Stimulated activated effector memory CD8-positive, alpha-beta T cell treated with anti-CD3 and anti-CD28 coated beads, Interleukin-12 subunit alpha, Interleukin-12 subunit beta, amount 100 ng/mL, for 72 hours (primary cell): ENCODE results near the gene CDH15.

Experiments used
- ATAC-seq: fragments of 150-1000 bp; cut with Tn5 transposase; 2 replicates; pipeline ENCODE4 v1.10.0; 2021
- DNase-seq, 2 donors: peaks; one replicate each; pipeline ENCODE4 v3.0.0; 2021 to 2022; ENCODE audit warnings: low spot score in 2 of 2
- H3K27ac Mint-ChIP-seq: one replicate; pipeline ENCODE4 v1.8.0; 2022; ENCODE audit warnings: mild to moderate bottlenecking, mixed read lengths
- H3K36me3 Mint-ChIP-seq: one replicate; pipeline ENCODE4 v1.8.0; 2022; ENCODE audit warnings: mild to moderate bottlenecking, mixed read lengths
- H3K4me1 Mint-ChIP-seq: one replicate; pipeline ENCODE4 v1.8.0; 2022; ENCODE audit warnings: mixed read lengths
- H3K4me3 Mint-ChIP-seq: one replicate; pipeline ENCODE4 v1.8.0; 2022; ENCODE audit warnings: mild to moderate bottlenecking, mixed read lengths
- H3K9me3 Mint-ChIP-seq: one replicate; pipeline ENCODE4 v1.8.0; 2022; ENCODE audit warnings: mixed read lengths

The CDH15 gene

GRCh38 chr16:89172528-89173173 lies 1.1 kb downstream of the CDH15 start:
- DNase-seq (no peak), ATAC-seq (no peak)
- Mint-ChIP-seq H3K4me3 (no peak overlapping the region), H3K4me1 (peaks cover 9% of the 10 kb centered on the region), H3K9me3 (no peaks in the 10 kb centered on the region), H3K27ac (no peak overlapping the region), H3K36me3 (no peaks in the 10 kb centered on the region)

- H3K9me3 Mint-ChIP-seq = no peaks in the 10 kb centered on the region
- H3K36me3 Mint-ChIP-seq = no peaks in the 10 kb centered on the region
- ATAC-seq = no peak
- H3K27ac Mint-ChIP-seq = no peak overlapping the region
- no peak for DNase-seq
- peaks cover 9% of the 10 kb centered on the region for H3K4me1 Mint-ChIP-seq
- no peak overlapping the region for H3K4me3 Mint-ChIP-seq
These were observed 1.8 kb downstream of the CDH15 start for GRCh38 chr16:89173174-89173921.

GRCh38 chr16:89174055-89174827 lies 2.7 kb downstream of the CDH15 start:
- DNase-seq = no peak
- ATAC-seq = no peak
- H3K27ac Mint-ChIP-seq = no peak overlapping the region
- H3K4me3 Mint-ChIP-seq = no peak overlapping the region
- H3K36me3 Mint-ChIP-seq = no peaks in the 10 kb centered on the region
- H3K4me1 Mint-ChIP-seq = peaks cover 9% of the 10 kb centered on the region
- H3K9me3 Mint-ChIP-seq = no peaks in the 10 kb centered on the region

GRCh38 chr16:89174877-89175276 lies 3.3 kb downstream of the CDH15 start:
- H3K9me3 Mint-ChIP-seq = no peaks in the 10 kb centered on the region
- no peak for DNase-seq

DNA sequence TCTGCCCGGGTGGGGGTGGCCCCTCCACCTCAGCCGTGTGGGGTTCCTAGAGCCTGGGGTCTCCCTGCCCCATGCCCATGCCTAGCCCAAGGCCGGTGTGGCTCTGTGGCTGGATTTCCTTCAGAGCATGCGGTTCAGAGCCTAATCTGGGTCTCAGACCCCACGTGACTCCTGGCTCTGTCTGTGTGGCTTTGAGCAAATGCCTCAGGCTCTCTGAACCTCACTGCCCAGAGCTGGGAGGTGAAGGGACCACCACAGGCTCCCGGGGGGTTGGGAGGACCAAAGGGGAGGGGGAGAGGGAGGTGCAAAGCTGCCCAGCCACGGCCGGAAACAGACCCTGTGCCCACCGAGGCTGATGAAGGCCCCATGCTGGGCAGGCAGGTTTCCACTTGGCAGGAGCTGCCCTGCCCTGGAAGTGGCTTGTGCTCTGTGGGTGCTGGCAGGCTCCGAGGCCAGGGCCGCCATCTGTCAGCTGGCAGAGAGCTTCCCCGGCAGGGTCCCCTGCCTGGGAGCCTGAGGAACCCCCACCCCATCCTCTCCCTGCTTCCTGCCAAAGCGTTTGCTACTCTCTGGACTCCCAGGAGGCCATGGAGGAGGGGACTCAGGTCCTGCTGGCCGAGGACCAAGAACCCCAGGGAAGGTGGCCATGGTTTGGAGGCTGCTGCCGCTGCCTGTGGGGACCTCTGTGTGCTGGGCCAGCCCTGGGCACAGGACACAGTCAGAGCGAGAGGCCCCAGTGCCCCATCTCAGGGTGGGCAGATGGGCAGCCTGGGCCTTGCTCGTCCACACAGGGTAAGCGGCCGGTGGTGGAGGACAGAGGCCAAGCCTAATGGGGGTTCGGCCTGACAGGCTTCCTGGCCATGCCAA lies 4.0 kb downstream of the CDH15 start:
- H3K36me3 Mint-ChIP-seq = no peaks in the 10 kb centered on the region
- peaks cover 6% of the 10 kb centered on the region for H3K4me1 Mint-ChIP-seq
- ATAC-seq (no peak), DNase-seq (no peak)
- H3K4me3 Mint-ChIP-seq = no peak overlapping the region
- H3K27ac Mint-ChIP-seq = no peak overlapping the region
- no peaks in the 10 kb centered on the region for H3K9me3 Mint-ChIP-seq

More at GRCh38 chr16:89174877-89175276, 3.3 kb downstream of the CDH15 start:
- no peak overlapping the region for H3K27ac Mint-ChIP-seq
- no peak overlapping the region for H3K4me3 Mint-ChIP-seq
- H3K4me1 Mint-ChIP-seq = peaks cover 9% of the 10 kb centered on the region
- no peak for ATAC-seq
- H3K36me3 Mint-ChIP-seq = no peaks in the 10 kb centered on the region

GRCh38 chr16:89176147-89176690 lies 4.7 kb downstream of the CDH15 start:
- Mint-ChIP-seq H3K36me3 (no peaks in the 10 kb centered on the region), H3K4me3 (no peak overlapping the region), H3K27ac (no peak overlapping the region), H3K4me1 (no peaks in the 10 kb centered on the region), H3K9me3 (no peaks in the 10 kb centered on the region)
- no peak for ATAC-seq
- no peak for DNase-seq

DNA sequence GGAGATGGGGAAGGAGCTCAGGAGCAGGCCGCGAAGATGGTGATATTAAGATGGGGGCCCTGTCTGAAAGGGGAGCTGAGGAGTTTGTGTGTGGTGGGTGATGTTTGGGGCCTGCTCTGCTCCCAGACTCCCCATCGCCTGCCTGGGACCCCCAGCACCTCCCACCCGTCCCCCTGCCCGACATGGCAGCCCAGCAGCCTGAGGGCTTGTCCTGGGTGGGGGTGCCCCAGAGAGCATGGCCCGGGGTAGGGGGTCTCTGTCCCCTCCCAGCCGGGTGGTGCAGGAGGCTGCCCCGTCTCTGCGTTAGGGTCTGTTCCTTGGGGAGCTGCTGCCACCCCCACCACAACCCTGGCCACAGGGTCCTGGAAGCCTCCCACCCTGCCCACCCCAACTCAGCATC lies 5.2 kb downstream of the CDH15 start:
- no peak overlapping the region for H3K4me3 Mint-ChIP-seq
- peaks cover 3% of the 10 kb centered on the region for H3K36me3 Mint-ChIP-seq
- ATAC-seq (no peak), DNase-seq (no peak)
- H3K27ac Mint-ChIP-seq = no peak overlapping the region
- no peaks in the 10 kb centered on the region for H3K4me1 Mint-ChIP-seq
- H3K9me3 Mint-ChIP-seq = no peaks in the 10 kb centered on the region

GRCh38 chr16:89177501-89177900 lies 6.0 kb downstream of the CDH15 start:
- Mint-ChIP-seq H3K9me3 (no peaks in the 10 kb centered on the region), H3K4me3 (no peak overlapping the region), H3K36me3 (peaks cover 6% of the 10 kb centered on the region), H3K4me1 (no peaks in the 10 kb centered on the region), H3K27ac (no peak overlapping the region)
- DNase-seq (no peak), ATAC-seq (no peak)

- Mint-ChIP-seq H3K4me3 (no peak overlapping the region), H3K4me1 (no peaks in the 10 kb centered on the region)
- ATAC-seq = no peak
These were observed 7.1 kb downstream of the CDH15 start for GRCh38 chr16:89178453-89179147.

GRCh38 chr16:89179148-89179484 lies 7.6 kb downstream of the CDH15 start:
- Mint-ChIP-seq H3K4me3 (no peak overlapping the region), H3K4me1 (no peaks in the 10 kb centered on the region), H3K36me3 (peaks cover 6% of the 10 kb centered on the region), H3K9me3 (no peaks in the 10 kb centered on the region), H3K27ac (no peak overlapping the region)
- no peak for ATAC-seq
- no peak for DNase-seq

More at GRCh38 chr16:89178453-89179147, 7.1 kb downstream of the CDH15 start:
- peaks cover 6% of the 10 kb centered on the region for H3K36me3 Mint-ChIP-seq
- no peak for DNase-seq
- no peaks in the 10 kb centered on the region for H3K9me3 Mint-ChIP-seq
- no peak overlapping the region for H3K27ac Mint-ChIP-seq

DNA sequence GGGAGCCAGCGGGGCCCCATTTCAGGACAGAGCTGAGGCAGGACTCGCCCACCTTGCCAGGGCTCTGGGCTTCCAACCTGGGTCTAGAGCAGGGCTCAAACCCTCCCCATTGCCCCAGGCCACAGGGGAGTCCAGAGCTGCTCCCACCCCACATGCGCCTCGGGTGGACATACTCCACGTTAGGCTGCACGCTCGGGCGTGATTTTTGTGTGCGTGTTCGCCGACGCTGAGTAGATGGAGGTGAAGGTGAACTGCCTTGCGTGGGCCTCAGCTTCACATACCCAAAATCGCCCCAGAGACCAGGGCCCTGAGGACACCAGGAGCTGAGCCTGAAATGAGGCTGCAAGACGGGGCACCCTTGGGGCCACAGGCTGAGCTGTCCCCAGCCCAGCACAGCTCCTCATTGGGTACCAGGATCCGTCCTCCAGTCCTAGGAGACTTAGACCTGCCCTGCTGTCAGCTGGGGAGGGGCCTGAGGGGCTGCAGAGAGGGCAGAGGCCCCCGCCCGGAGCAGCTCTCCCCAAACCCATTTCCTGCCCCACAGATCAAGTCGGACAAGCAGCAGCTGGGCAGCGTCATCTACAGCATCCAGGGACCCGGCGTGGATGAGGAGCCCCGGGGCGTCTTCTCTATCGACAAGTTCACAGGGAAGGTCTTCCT lies 8.2 kb downstream of the CDH15 start:
- DNase-seq = no peak
- no peak overlapping the region for H3K27ac Mint-ChIP-seq
- no peak for ATAC-seq
- H3K4me1 Mint-ChIP-seq = no peaks in the 10 kb centered on the region
- H3K9me3 Mint-ChIP-seq = no peaks in the 10 kb centered on the region
- H3K36me3 Mint-ChIP-seq = peaks cover 6% of the 10 kb centered on the region
- no peak overlapping the region for H3K4me3 Mint-ChIP-seq

- no peak for ATAC-seq
- Mint-ChIP-seq H3K36me3 (peaks cover 23% of the 10 kb centered on the region), H3K27ac (no peak overlapping the region), H3K4me3 (no peak overlapping the region), H3K9me3 (no peaks in the 10 kb centered on the region), H3K4me1 (peaks cover 7% of the 10 kb centered on the region)
- no peak for DNase-seq
These were observed 11.9 kb downstream of the CDH15 start for GRCh38 chr16:89183463-89183862.

GRCh38 chr16:89183975-89184676 lies 12.6 kb downstream of the CDH15 start:
- Mint-ChIP-seq H3K4me1 (peaks cover 7% of the 10 kb centered on the region), H3K27ac (no peak overlapping the region), H3K9me3 (no peaks in the 10 kb centered on the region), H3K36me3 (peaks cover 23% of the 10 kb centered on the region), H3K4me3 (no peak overlapping the region)
- ATAC-seq = no peak
- DNase-seq = no peak

- no peak for ATAC-seq
- H3K4me3 Mint-ChIP-seq = no peak overlapping the region
- no peak for DNase-seq
- H3K27ac Mint-ChIP-seq = no peak overlapping the region
- H3K4me1 Mint-ChIP-seq = peaks cover 7% of the 10 kb centered on the region
- H3K36me3 Mint-ChIP-seq = peaks cover 23% of the 10 kb centered on the region
- no peaks in the 10 kb centered on the region for H3K9me3 Mint-ChIP-seq
These were observed 13.1 kb downstream of the CDH15 start for GRCh38 chr16:89184677-89184932.
